Stimulated activated CD4-positive, alpha-beta T cell treated with anti-CD3 and anti-CD28 coated beads, Interleukin-12 subunit alpha, Interleukin-12 subunit beta, amount 100 ng/mL, for 24 hours (primary cell): ENCODE data around the gene LY6G5B.

ENCODE experiments used
- DNase-seq, 2 experiments: peaks; one replicate each; pipeline ENCODE4 v3.0.0-alpha.2; 2020; ENCODE audit warnings: low read depth in 2 of 2

LY6G5B gene

DNA sequence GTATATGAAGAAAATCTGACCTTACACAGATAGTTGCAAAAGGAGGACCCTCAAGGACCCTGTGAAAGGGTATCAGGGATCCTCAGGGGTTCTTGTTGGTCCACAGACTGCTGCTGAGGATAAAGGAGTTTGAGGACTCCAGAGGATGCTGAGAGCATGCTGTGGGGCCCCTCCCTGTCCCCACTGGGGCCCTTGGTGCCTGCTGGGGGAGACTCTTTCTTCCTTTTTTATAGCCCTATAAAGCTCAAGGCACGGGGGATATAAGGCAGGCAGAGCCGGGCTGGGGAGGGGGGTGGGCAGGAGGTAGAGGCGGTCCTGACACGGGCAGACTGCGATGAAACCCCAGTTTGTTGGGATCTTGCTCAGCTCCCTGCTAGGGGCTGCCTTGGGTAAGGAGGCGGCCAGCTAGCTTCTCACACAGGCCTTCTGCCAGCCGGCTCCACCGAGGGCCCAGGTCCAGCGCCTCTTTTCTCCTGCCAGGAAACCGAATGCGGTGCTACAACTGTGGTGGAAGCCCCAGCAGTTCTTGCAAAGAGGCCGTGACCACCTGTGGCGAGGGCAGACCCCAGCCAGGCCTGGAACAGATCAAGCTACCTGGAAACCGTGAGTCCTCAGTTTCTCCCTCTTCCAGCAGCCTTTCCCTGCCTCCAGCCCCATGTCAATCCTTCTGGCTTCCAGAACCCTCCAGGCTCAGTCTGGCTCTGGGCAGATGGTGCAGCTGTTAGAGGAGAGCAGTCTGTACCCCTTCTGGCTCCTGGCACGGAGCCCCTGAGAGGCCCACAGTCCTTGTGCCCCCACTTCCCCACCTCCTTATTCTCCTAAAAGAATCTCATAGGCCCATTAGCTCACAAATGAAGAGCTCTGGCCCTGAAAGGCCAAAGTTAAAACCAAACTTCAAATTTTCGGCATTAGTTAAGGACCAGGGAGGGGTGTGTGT is 45.5 kb downstream of the LY6G5B start, which contains the start of gene LY6G6D:
TSS of gene LY6G6D (plus strand) at position 327 of the 937 bp plus-strand sequence. CDS start at position 335, 8 bp downstream.
- DNase-seq: no peak

- DNase-seq: no peak
These were observed 47.9 kb downstream of the LY6G5B start for GRCh38 chr6:31717499-31718222.

DNA sequence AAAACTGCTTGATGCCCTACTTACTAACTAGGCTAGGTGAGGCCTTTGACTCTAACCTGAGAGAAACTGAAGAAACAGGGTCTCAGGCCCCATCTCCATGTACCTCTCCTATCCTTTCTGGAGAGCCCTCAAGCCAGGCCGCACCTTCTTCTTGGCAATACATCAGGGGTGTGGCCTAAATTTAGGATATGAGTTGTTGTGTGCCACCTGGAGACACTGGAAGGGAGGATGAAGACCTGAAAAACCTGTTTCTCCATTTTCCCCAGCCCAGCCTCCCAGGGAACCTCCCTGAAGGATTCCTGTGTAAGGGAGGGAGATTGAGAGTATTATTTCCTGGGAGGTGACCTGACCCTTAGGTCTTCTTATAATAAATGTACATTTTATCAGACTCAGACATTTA is 48.5 kb downstream of the LY6G5B start:
- no peak for DNase-seq

GRCh38 chr6:31719001-31719400 is 49.2 kb downstream of the LY6G5B start:
- DNase-seq: no peak

- DNase-seq: no peak
These were observed 50.5 kb downstream of the LY6G5B start for GRCh38 chr6:31720196-31720770.

- DNase-seq: no peak
These were observed 51.7 kb downstream of the LY6G5B start, which contains the start of gene LY6G6C for GRCh38 chr6:31721351-31722020. TSS of gene LY6G6C (minus strand) at chr6:31721746. CDS start at chr6:31721679, 67 bp downstream.

DNA sequence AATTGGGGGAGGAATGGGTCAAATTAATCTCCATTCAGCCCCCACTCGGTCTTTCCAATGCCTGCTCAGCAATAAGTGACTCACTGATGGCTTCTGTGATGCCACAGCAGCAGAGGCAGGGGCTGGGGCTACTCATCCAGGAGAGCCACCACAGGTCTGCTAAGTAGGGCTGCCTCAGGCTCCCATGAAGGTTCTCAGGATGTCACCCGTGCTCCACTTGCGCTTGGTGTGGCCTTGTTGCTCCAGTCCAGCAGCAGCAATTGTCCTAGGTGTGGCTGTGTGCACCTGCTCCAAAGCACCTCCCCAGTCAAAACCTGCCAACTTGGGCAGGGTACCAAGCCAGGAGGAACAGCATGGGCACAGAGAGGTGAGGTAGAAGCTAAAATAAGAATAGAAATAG is 52.4 kb downstream of the LY6G5B start:
- DNase-seq: no peak
